Astrocyte (in vitro differentiated cells and primary cell): ENCODE results near the gene SLC38A8. TPM values are rescaled to one million over a fixed set of nuclear protein-coding genes. Genes with fewer than 3 reads are reported as not detected.

Source experiments
- DNase-seq: peaks from one replicate; pipeline ENCODE4 v3.0.0-alpha.2; 2010; ENCODE audit warnings: low read depth
- FAIRE-seq: peaks from 2 replicates; lab custom pipeline; 2011; peaks lifted over from hg19 to GRCh38; lab: Jason Lieb, UNC
- H2AFZ ChIP-seq: 2 replicates; pipeline ENCODE4 v1.6.0; 2012; ENCODE audit warnings: low read depth, low read length, inconsistent platforms
- H3K27ac ChIP-seq: 2 replicates; pipeline ENCODE4 v1.5.1; 2011; ENCODE audit warnings: low read depth, low read length, inconsistent platforms
- H3K27me3 ChIP-seq: 2 replicates; pipeline ENCODE4 v1.6.0; 2011; ENCODE audit warnings: low read length, inconsistent platforms; ENCODE audit not compliant: insufficient read depth
- H3K36me3 ChIP-seq: 2 replicates; pipeline ENCODE4 v1.5.1; 2011; ENCODE audit warnings: low read length, inconsistent platforms; ENCODE audit not compliant: insufficient read depth
- H3K4me1 ChIP-seq: 2 replicates; pipeline ENCODE4 v1.5.1; 2011; ENCODE audit warnings: low read length, inconsistent platforms; ENCODE audit not compliant: insufficient read depth
- H3K4me2 ChIP-seq: 2 replicates; pipeline ENCODE4 v1.6.0; 2012; ENCODE audit warnings: low read length, inconsistent platforms
- H3K4me3 ChIP-seq: 2 replicates; pipeline ENCODE4 v1.5.1; 2011; ENCODE audit warnings: low read depth, mild to moderate bottlenecking, low read length, inconsistent platforms; ENCODE audit not compliant: insufficient read depth
- H3K79me2 ChIP-seq: 2 replicates; pipeline ENCODE4 v1.6.0; 2012; ENCODE audit warnings: mild to moderate bottlenecking, low read length, inconsistent platforms; ENCODE audit not compliant: insufficient read depth
- H3K9ac ChIP-seq: 2 replicates; pipeline ENCODE4 v1.6.0; 2012; ENCODE audit warnings: mild to moderate bottlenecking, low read length, inconsistent platforms
- H3K9me3 ChIP-seq: 2 replicates; pipeline ENCODE4 v1.5.1; 2012; ENCODE audit warnings: low read depth, mild to moderate bottlenecking, low read length, inconsistent platforms; ENCODE audit not compliant: insufficient read depth
- H4K20me1 ChIP-seq: 2 replicates; pipeline ENCODE4 v1.6.0; 2012; ENCODE audit warnings: low read length, inconsistent platforms; ENCODE audit not compliant: insufficient read depth
- H3K27ac Mint-ChIP-seq: one replicate; pipeline ENCODE4 v1.8.0; 2021; ENCODE audit warnings: mild to moderate bottlenecking, mixed read lengths; ENCODE audit not compliant: unreplicated experiment
- H3K27me3 Mint-ChIP-seq: one replicate; pipeline ENCODE4 v1.8.0; 2021; ENCODE audit warnings: low read depth, mixed read lengths; ENCODE audit not compliant: unreplicated experiment
- H3K36me3 Mint-ChIP-seq: one replicate; pipeline ENCODE4 v1.8.0; 2021; ENCODE audit warnings: low read depth, mixed read lengths; ENCODE audit not compliant: unreplicated experiment
- H3K4me1 Mint-ChIP-seq: one replicate; pipeline ENCODE4 v1.8.0; 2021; ENCODE audit warnings: low read depth, mixed read lengths; ENCODE audit not compliant: unreplicated experiment
- H3K4me3 Mint-ChIP-seq: one replicate; pipeline ENCODE4 v1.8.0; 2021; ENCODE audit warnings: mild to moderate bottlenecking, moderate library complexity, mixed read lengths; ENCODE audit not compliant: unreplicated experiment
- H3K9me3 Mint-ChIP-seq: one replicate; pipeline ENCODE4 v1.8.0; 2021; ENCODE audit warnings: mild to moderate bottlenecking, mixed read lengths; ENCODE audit not compliant: unreplicated experiment
- CTCF ChIP-seq: IDR thresholded peaks from 2 replicates; pipeline ENCODE4 v1.5.1; 2011; ENCODE audit warnings: low read depth, mild to moderate bottlenecking, inconsistent platforms, low read length, moderate library complexity; ENCODE audit not compliant: insufficient read depth
- EZH2 ChIP-seq: IDR thresholded peaks from 2 replicates; pipeline ENCODE4 v1.6.1; 2012; ENCODE audit warnings: mild to moderate bottlenecking, low read length, inconsistent platforms; ENCODE audit not compliant: insufficient read depth
- total RNA-seq: library from RNA; stranded (reverse); gene quantifications from 2 replicates; pipeline ENCODE4 v1.2.1, GENCODE V29; 2021

SLC38A8 gene
- total RNA-seq, 1 donor from 2014 or later = not detected

GRCh38 chr16:84021488-84021887 is 21.1 kb downstream of the SLC38A8 start:
- H3K36me3 Mint-ChIP-seq = peaks cover 4% of the 10 kb centered on the region
- no peak for FAIRE-seq
- H3K9me3 ChIP-seq = peaks cover 12% of the 10 kb centered on the region
- TF ChIP-seq CTCF (no peak), EZH2 (no peak)
- no peak overlapping the region for H3K4me2 ChIP-seq
- H3K27ac Mint-ChIP-seq = no peak overlapping the region
- H3K4me3 ChIP-seq = no peak overlapping the region
- peaks cover 8% of the 10 kb centered on the region for H3K4me1 ChIP-seq
- H3K4me3 Mint-ChIP-seq = no peak overlapping the region
- no peaks in the 10 kb centered on the region for H3K36me3 ChIP-seq
- H3K27ac ChIP-seq = no peak overlapping the region
- no peak overlapping the region for H2AFZ ChIP-seq
- H3K9ac ChIP-seq = no peak overlapping the region
- no peak for DNase-seq
- peaks cover 2% of the 10 kb centered on the region for H3K4me1 Mint-ChIP-seq
- H3K27me3 ChIP-seq = no peaks in the 10 kb centered on the region
- peaks cover 26% of the 10 kb centered on the region for H3K9me3 Mint-ChIP-seq
- H3K27me3 Mint-ChIP-seq = peaks cover 22% of the 10 kb centered on the region
- no peaks in the 10 kb centered on the region for H4K20me1 ChIP-seq
- H3K79me2 ChIP-seq = no peaks in the 10 kb centered on the region

- H3K9me3 ChIP-seq = peaks cover 12% of the 10 kb centered on the region
- H3K79me2 ChIP-seq = no peaks in the 10 kb centered on the region
- no peaks in the 10 kb centered on the region for H3K36me3 ChIP-seq
- Mint-ChIP-seq H3K4me1 (peaks cover 2% of the 10 kb centered on the region), H3K27me3 (peaks cover 30% of the 10 kb centered on the region), H3K27ac (no peak overlapping the region), H3K4me3 (no peak overlapping the region), H3K9me3 (peaks cover 26% of the 10 kb centered on the region), H3K36me3 (peaks cover 4% of the 10 kb centered on the region)
- no peak for DNase-seq
- no peak overlapping the region for H3K4me2 ChIP-seq
- TF ChIP-seq EZH2 (no peak), CTCF (no peak)
- H3K9ac ChIP-seq = no peak overlapping the region
- H3K4me1 ChIP-seq = peaks cover 8% of the 10 kb centered on the region
- no peak for FAIRE-seq
- H3K27me3 ChIP-seq = no peaks in the 10 kb centered on the region
- H2AFZ ChIP-seq = no peak overlapping the region
- H3K27ac ChIP-seq = no peak overlapping the region
- H3K4me3 ChIP-seq = no peak overlapping the region
- no peaks in the 10 kb centered on the region for H4K20me1 ChIP-seq
Measured at GRCh38 chr16:84020353-84020752, 22.2 kb downstream of the SLC38A8 start.

GRCh38 chr16:84018710-84019109 is 23.9 kb downstream of the SLC38A8 start:
- H3K27me3 ChIP-seq = no peaks in the 10 kb centered on the region
- peaks cover 12% of the 10 kb centered on the region for H3K9me3 ChIP-seq
- H4K20me1 ChIP-seq = no peaks in the 10 kb centered on the region
- DNase-seq (no peak), FAIRE-seq (no peak)
- TF ChIP-seq CTCF = no peak
- TF ChIP-seq EZH2 = no peak
- peaks cover 25% of the 10 kb centered on the region for H3K9me3 Mint-ChIP-seq
- peaks cover 38% of the 10 kb centered on the region for H3K27me3 Mint-ChIP-seq
- no peak overlapping the region for H3K9ac ChIP-seq
- no peak overlapping the region for H3K4me3 Mint-ChIP-seq
- H3K27ac ChIP-seq = no peak overlapping the region
- no peak overlapping the region for H2AFZ ChIP-seq
- peaks cover 2% of the 10 kb centered on the region for H3K4me1 ChIP-seq
- no peaks in the 10 kb centered on the region for H3K79me2 ChIP-seq
- H3K4me1 Mint-ChIP-seq = no peaks in the 10 kb centered on the region
- peaks cover 4% of the 10 kb centered on the region for H3K36me3 Mint-ChIP-seq
- H3K36me3 ChIP-seq = no peaks in the 10 kb centered on the region
- H3K4me2 ChIP-seq = no peak overlapping the region
- no peak overlapping the region for H3K4me3 ChIP-seq
- H3K27ac Mint-ChIP-seq = no peak overlapping the region
